Heart right ventricle (tissue), 16 donors: ENCODE data around the gene BICDL1. TPM values are rescaled to one million over a fixed set of nuclear protein-coding genes. Genes with fewer than 3 reads are reported as not detected.
"Not testable (repeated sequence)": the region's sequence is repeated elsewhere in the genome, so short reads cannot be mapped to it uniquely, and the experiment has no call there.

Experiments used
- ATAC-seq, 8 donors: fragments of 200-7000 bp; cut with Tn5 transposase; one replicate each; pipeline ENCODE4 v1.9.1; 2020; ENCODE audit warnings: mild to moderate bottlenecking in 8 of 8, moderate library complexity in 8 of 8, moderate number of reproducible peaks in 1 of 8
- DNase-seq, 2 donors: peaks; one replicate each; pipeline ENCODE4 v3.0.0-alpha.2; 2020
- H3K27ac ChIP-seq, 10 donors: fragments of 200-600 bp; sonication (generic) in 2 of 10; one replicate each; pipeline versions ENCODE4 v1.5.0 to v1.8.0; 2020 to 2022; ENCODE audit warnings: mild to moderate bottlenecking in 3 of 10
- H3K27me3 ChIP-seq, 7 donors: fragments of 200-600 bp; one replicate each; pipeline ENCODE4 v1.8.0; 2021 to 2022; ENCODE audit warnings: mild to moderate bottlenecking in 2 of 7
- H3K36me3 ChIP-seq, 9 donors: fragments of 200-600 bp; sonication (generic) in 1 of 9; one replicate each; pipeline versions ENCODE4 v1.5.0 to v1.8.0; 2020 to 2022; ENCODE audit warnings: mild to moderate bottlenecking in 2 of 9
- H3K4me1 ChIP-seq, 9 donors: fragments of 200-600 bp; sonication (generic) in 1 of 9; one replicate each; pipeline versions ENCODE4 v1.5.0 to v1.8.0; 2020 to 2022; ENCODE audit warnings: mild to moderate bottlenecking in 4 of 9
- H3K4me3 ChIP-seq, 10 donors: fragments of 200-600 bp; sonication (generic) in 2 of 10; one replicate each; pipeline versions ENCODE4 v1.5.0 to v1.8.0; 2020 to 2022; ENCODE audit warnings: mild to moderate bottlenecking in 7 of 10, moderate library complexity in 2 of 10
- H3K9me3 ChIP-seq, 11 donors: fragments of 200-600 bp in 10 of 11; sonication (generic) in 2 of 11; one replicate each; pipeline versions ENCODE4 v1.5.0 to v1.8.0; 2013 to 2022; ENCODE audit warnings: mild to moderate bottlenecking in 2 of 11, control low read depth in 1 of 11, moderate library complexity in 1 of 11
- WGBS, 2 donors: extraction: QIAGEN DNeasy Blood & Tissue Kit; methylation state at CpG; one replicate each; pipeline ENCODE4 v1.1.7; 2013; ENCODE audit warnings: inconsistent platforms in 1 of 2; 5-methylcytosine and 5-hydroxymethylcytosine counted together
- intact Hi-C, 10 donors: fragments of 100-400 bp; cut with DNase I; formaldehyde crosslinking; loops; one replicate each; pipeline versions ENCODE4 v1.11.1 to v1.14.2; 2022
- polyA plus RNA-seq, 2 donors: library from polyadenylated mRNA; stranded (reverse); fragments of 200-250 nt; gene quantifications; one replicate each; pipeline ENCODE4 v1.2.3, GENCODE V29; 2013
- total RNA-seq, 10 donors: library from RNA; stranded (reverse); fragmentation: NEBNext Ultra II Directional in 3 of 10; extraction: Animal tissue kit (Norgen Biotek cat#: 25700) in 3 of 10; gene quantifications; one replicate each; pipeline versions ENCODE4 v1.2.1 to v1.2.4, GENCODE V29; 2021 to 2023
- TF ChIP-seq, protein P1 (sequence below), 9 donors: fragments of 200-600 bp; sonication (generic) in 2 of 9; IDR thresholded peaks; one replicate each; pipeline versions ENCODE4 v1.5.0 to v1.8.0; 2021 to 2022; ENCODE audit warnings: antibody characterized with exemption in 9 of 9, mild to moderate bottlenecking in 5 of 9, moderate library complexity in 1 of 9
- donor health status: Arrhythmogenic right ventricular cardiomyopathy.
- donor health status: ischemic (EF 13 %, LVEDD 7.1; RV severe dilation, severe dysfunction).
- donor health status: healthy with polysubstance abuse.
- donor health status: DM: no; HTN: yes; CAD: no.
- donor health status: DM: no; HTN: no; CAD: no.
- donor health status: ischemic (EF 25% LVEDD 6.9; RV normal size, moderate dysfunction).
- donor health status: ischemic (EF 25% LVEDD 5.7; RV mildly dilated, moderate dysfunction).
- donor health status: healthy.
- donor health status: DM: yes; HTN: yes; CAD: no.
- donor health status: Ischemic cardiomyopathy.
- donor health status: ischemic (EF 35%, LVEDD 5.7; RV mildly dilated, moderate dysfunction).
- donor health status: nonischemic (EF 11% LVEDD 7.7; RV severe dilation, severe dysfunction).
- donor health status: DM: yes; HTN: yes; CAD: no.
- donor health status: PGD.
- donor health status: ischemic (EF 29% LVEDD 5.4; RV normal size, mild dysfunction).
- donor health status: nonischemic (EF 23%, LVEDD 6.1; RV moderate dilation, normal function).

Gene BICDL1
- total and polyA plus RNA-seq, 12 donors, result 0.10 to 1.5 (median 0.34) TPM; not detected in 2

DNA sequence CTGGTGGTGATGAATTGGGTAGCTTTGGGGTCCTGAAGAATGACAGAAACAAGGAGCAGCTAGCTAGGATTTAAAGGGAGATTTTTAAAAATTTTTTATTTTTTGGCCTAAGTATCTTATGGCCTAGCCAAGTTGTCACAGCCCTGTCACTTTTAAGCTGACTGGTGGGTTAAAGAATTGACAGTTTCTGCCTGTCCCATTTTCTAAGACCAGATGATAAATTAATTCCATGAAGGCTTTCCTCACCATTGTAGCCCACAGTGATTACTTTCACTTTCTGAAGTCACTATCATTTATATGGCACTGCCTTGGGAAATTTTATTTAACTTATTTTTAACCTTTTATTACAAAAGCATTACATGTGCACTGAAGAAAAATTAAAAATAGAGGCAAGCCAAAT, 43.2 kb downstream of the BICDL1 start:
- ATAC-seq (no peak), DNase-seq (no peak)
- peaks cover 0 to 4% (median 0%) of the 10 kb centered on the region in 7 donors for H3K27me3 ChIP-seq
- no peak overlapping the region for H3K27ac ChIP-seq
- no peaks in the 10 kb centered on the region for H3K9me3 ChIP-seq
- TF ChIP-seq, protein P1, sequence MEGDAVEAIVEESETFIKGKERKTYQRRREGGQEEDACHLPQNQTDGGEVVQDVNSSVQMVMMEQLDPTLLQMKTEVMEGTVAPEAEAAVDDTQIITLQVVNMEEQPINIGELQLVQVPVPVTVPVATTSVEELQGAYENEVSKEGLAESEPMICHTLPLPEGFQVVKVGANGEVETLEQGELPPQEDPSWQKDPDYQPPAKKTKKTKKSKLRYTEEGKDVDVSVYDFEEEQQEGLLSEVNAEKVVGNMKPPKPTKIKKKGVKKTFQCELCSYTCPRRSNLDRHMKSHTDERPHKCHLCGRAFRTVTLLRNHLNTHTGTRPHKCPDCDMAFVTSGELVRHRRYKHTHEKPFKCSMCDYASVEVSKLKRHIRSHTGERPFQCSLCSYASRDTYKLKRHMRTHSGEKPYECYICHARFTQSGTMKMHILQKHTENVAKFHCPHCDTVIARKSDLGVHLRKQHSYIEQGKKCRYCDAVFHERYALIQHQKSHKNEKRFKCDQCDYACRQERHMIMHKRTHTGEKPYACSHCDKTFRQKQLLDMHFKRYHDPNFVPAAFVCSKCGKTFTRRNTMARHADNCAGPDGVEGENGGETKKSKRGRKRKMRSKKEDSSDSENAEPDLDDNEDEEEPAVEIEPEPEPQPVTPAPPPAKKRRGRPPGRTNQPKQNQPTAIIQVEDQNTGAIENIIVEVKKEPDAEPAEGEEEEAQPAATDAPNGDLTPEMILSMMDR (IDR thresholded peaks at IDR 0.05), result no peak
- H3K4me3 ChIP-seq, result no peak overlapping the region
- H3K4me1 ChIP-seq, result no peaks in the 10 kb centered on the region
- intact Hi-C loops, result no loop called here
- H3K36me3 ChIP-seq, result no peaks in the 10 kb centered on the region

DNA sequence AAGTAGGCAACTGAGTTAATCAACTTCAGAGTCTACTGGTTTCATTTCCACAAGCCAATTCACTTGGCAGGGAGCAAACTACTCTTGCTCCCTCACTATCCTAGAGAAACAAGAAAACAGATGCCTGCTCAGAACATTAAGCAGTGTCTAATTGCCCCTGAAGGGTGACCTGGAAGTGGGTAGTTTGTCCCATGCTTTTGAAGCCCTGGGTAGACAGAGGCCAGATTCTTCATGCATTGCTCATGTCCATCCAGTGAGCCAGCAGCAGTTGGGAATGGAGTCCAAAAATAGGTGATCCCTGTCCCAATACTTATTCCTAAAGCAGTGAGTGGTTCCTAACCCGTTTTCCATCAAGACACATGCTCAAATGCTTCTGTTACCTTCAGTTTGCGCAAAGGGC, 48.8 kb downstream of the BICDL1 start:
- Histone ChIP-seq H3K27ac (no peak overlapping the region), H3K4me3 (no peak overlapping the region), H3K4me1 (no peaks in the 10 kb centered on the region), H3K9me3 (no peaks in the 10 kb centered on the region), H3K27me3 (peaks cover 0 to 20% (median 4%) of the 10 kb centered on the region in 7 donors), H3K36me3 (no peaks in the 10 kb centered on the region)
- 74 to 77% methylated on average over 2 of the region's 2 CpGs for WGBS, 2 donors
- intact Hi-C loops, result no loop called here
- DNase-seq (no peak), ATAC-seq (no peak)
- TF ChIP-seq, protein P1 (IDR thresholded peaks at IDR 0.05), result no peak

DNA sequence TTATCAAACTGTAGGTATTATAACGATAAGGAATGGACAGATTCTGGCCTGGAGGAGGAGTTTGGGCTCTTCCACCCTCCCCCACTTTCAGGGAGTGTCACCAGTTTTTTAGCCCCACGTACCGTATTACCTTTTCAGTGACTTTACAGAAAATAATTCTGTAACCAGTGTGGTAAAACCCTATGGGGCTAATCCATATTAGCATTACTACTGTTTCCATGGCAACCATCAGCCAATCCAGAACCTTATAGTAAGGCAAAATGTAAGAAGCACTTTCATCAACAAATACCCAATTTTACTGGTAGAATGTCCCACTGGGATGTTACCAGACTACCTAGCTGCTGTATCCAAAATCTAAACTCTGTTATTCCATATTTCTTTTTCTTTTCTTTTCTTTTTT, 50.7 kb downstream of the BICDL1 start:
- TF ChIP-seq, protein P1 (IDR thresholded peaks at IDR 0.05), result no peak
- Histone ChIP-seq H3K9me3 (peaks cover 0 to 4% (median 0%) of the 10 kb centered on the region in 11 donors), H3K4me3 (no peak overlapping the region), H3K27ac (no peak overlapping the region), H3K4me1 (no peaks in the 10 kb centered on the region), H3K27me3 (peaks cover 0 to 20% (median 4%) of the 10 kb centered on the region in 7 donors), H3K36me3 (no peaks in the 10 kb centered on the region)
- ATAC-seq, result no peak
- no peak for DNase-seq
- WGBS, 2 donors, result 63 to 71% methylated on average over 3 of the region's 3 CpGs
- intact Hi-C loops, result no loop called here

GRCh38 chr12:120041386-120042231, 52.6 kb downstream of the BICDL1 start:
- 64 to 70% methylated on average over 11 of the region's 11 CpGs for WGBS, 2 donors
- ATAC-seq (no peak), DNase-seq (no peak)
- intact Hi-C loops, result no loop called here
- Histone ChIP-seq H3K36me3 (no peaks in the 10 kb centered on the region), H3K27ac (no peak overlapping the region), H3K4me1 (no peaks in the 10 kb centered on the region), H3K4me3 (no peak overlapping the region), H3K27me3 (peaks cover 0 to 20% (median 2%) of the 10 kb centered on the region in 7 donors), H3K9me3 (peaks cover 0 to 4% (median 0%) of the 10 kb centered on the region in 11 donors)
- TF ChIP-seq, protein P1 (IDR thresholded peaks at IDR 0.05), result no peak

DNA sequence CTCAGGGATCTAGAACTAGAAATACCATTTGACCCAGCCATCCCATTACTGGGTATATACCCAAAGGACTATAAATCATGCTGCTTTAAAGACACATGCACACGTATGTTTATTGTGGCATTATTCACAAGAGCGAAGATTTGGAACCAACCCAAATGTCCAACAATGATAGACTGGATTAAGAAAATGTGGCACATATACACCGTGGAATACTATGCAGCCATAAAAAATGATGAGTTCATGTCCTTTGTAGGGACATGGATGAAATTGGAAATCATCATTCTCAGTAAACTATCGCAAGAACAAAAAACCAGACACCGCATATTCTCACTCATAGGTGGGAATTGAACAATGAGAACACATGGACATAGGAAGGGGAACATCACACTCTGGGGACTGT, 56.3 kb downstream of the BICDL1 start:
- DNase-seq, intact Hi-C loops, H3K27ac ChIP-seq, H3K4me3 ChIP-seq, ATAC-seq, H3K4me1 ChIP-seq, H3K36me3 ChIP-seq, H3K9me3 ChIP-seq: not testable (repeated sequence)
- WGBS, 2 donors, result 89 to 98% methylated on average over 3 of the region's 5 CpGs
- H3K27me3 ChIP-seq, result peaks cover 0 to 12% (median 0%) of the 10 kb centered on the region in 7 donors
